ENCODE measurements around the gene COPS8.

DNA sequence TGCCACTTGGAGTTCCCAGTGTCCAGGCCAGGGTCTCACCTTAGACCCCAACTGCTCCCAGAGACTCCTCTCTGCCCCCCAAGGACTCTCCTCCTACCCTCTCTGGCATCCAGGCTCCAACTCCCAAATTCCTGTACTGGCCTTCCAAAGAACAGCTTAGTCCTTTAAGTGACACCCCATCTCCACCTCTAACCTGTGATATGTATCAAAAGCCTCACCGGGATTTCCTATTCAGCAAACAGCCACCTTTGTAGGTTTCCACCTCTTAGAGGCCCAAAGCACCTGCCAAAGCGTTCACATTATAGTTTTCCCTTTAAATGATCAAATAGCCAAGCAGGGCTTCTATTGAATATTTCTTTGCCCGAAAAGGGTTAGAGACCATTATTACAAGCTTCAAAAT, 2.7 kb upstream of the COPS8 start:
- TF ChIP-seq EZH2phosphoT487 (IDR thresholded peaks at IDR 0.05; ENCODE audit: low read depth): no peak
- TF ChIP-seq, protein P1, sequence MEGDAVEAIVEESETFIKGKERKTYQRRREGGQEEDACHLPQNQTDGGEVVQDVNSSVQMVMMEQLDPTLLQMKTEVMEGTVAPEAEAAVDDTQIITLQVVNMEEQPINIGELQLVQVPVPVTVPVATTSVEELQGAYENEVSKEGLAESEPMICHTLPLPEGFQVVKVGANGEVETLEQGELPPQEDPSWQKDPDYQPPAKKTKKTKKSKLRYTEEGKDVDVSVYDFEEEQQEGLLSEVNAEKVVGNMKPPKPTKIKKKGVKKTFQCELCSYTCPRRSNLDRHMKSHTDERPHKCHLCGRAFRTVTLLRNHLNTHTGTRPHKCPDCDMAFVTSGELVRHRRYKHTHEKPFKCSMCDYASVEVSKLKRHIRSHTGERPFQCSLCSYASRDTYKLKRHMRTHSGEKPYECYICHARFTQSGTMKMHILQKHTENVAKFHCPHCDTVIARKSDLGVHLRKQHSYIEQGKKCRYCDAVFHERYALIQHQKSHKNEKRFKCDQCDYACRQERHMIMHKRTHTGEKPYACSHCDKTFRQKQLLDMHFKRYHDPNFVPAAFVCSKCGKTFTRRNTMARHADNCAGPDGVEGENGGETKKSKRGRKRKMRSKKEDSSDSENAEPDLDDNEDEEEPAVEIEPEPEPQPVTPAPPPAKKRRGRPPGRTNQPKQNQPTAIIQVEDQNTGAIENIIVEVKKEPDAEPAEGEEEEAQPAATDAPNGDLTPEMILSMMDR (IDR thresholded peaks at IDR 0.05; ENCODE audit: low read depth, low read length): no peak
